ENCODE data around the gene CLPTM1L.

DNA sequence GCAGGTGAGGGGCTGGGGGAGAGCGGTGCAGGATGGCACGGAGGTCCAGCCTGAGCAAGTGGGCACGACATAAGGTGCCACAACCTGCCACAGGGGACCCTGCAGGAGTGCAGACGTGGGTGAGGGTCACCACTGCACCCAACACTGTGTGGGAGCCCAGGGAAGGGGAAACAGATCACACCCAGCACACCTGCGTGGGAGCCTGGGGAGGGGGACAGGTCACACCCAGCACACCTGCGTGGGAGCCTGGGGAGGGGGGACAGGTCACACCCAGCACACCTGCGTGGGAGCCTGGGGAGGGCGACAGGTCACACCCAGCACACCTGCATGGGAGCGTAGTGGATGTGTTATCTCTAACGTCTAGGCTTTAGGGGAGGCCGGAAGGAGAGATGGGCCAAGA is 47.4 kb upstream of the CLPTM1L start:
- TF ChIP-seq, protein P1, sequence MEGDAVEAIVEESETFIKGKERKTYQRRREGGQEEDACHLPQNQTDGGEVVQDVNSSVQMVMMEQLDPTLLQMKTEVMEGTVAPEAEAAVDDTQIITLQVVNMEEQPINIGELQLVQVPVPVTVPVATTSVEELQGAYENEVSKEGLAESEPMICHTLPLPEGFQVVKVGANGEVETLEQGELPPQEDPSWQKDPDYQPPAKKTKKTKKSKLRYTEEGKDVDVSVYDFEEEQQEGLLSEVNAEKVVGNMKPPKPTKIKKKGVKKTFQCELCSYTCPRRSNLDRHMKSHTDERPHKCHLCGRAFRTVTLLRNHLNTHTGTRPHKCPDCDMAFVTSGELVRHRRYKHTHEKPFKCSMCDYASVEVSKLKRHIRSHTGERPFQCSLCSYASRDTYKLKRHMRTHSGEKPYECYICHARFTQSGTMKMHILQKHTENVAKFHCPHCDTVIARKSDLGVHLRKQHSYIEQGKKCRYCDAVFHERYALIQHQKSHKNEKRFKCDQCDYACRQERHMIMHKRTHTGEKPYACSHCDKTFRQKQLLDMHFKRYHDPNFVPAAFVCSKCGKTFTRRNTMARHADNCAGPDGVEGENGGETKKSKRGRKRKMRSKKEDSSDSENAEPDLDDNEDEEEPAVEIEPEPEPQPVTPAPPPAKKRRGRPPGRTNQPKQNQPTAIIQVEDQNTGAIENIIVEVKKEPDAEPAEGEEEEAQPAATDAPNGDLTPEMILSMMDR (IDR thresholded peaks at IDR 0.05), result no peak
- no peak for TF ChIP-seq POLR2A (IDR thresholded peaks at IDR 0.05)

All from adrenal gland (tissue), 5 donors.